IPS DF 4.7 (cell line): Measurements from ENCODE around the gene ZNF519.
"Not testable (repeated sequence)": the region's sequence is repeated elsewhere in the genome, so short reads cannot be mapped to it uniquely, and the experiment has no call there.

Experiments used
- DNase-seq: peaks from one replicate; pipeline ENCODE4 v3.0.0-alpha.2; 2013; ENCODE audit warnings: low spot score; ENCODE audit errors: extremely low read depth

Gene ZNF519

GRCh38 chr18:14147935-14148865 is 16.0 kb upstream of the ZNF519 start:
- not testable (repeated sequence) for DNase-seq

GRCh38 chr18:14146771-14147170 is 14.5 kb upstream of the ZNF519 start:
- DNase-seq: not testable (repeated sequence)

GRCh38 chr18:14145581-14146338 is 13.5 kb upstream of the ZNF519 start:
- DNase-seq: not testable (repeated sequence)

GRCh38 chr18:14145021-14145420 is 12.8 kb upstream of the ZNF519 start:
- not testable (repeated sequence) for DNase-seq

GRCh38 chr18:14144628-14144895 is 12.3 kb upstream of the ZNF519 start:
- DNase-seq: no peak

GRCh38 chr18:14143871-14144627 is 11.8 kb upstream of the ZNF519 start:
- DNase-seq: not testable (repeated sequence)

- not testable (repeated sequence) for DNase-seq
Measured at GRCh38 chr18:14143396-14143795, 11.2 kb upstream of the ZNF519 start.

- DNase-seq: not testable (repeated sequence)
Measured at GRCh38 chr18:14142177-14142576, 9.9 kb upstream of the ZNF519 start.

GRCh38 chr18:14139583-14139982 is 7.3 kb upstream of the ZNF519 start:
- DNase-seq: not testable (repeated sequence)

- DNase-seq: not testable (repeated sequence)
Measured at GRCh38 chr18:14137971-14138370, 5.7 kb upstream of the ZNF519 start.

GRCh38 chr18:14131696-14132270 is 452 bp downstream of the ZNF519 start:
- not testable (repeated sequence) for DNase-seq

- not testable (repeated sequence) for DNase-seq
Measured at GRCh38 chr18:14130804-14131203, 1.4 kb downstream of the ZNF519 start.

- DNase-seq: no peak
Measured at GRCh38 chr18:14124689-14125088, 7.5 kb downstream of the ZNF519 start.

GRCh38 chr18:14122097-14122496 is 10.1 kb downstream of the ZNF519 start:
- DNase-seq: no peak

- DNase-seq: no peak
Measured at GRCh38 chr18:14120926-14121325, 11.3 kb downstream of the ZNF519 start.

GRCh38 chr18:14117606-14118005 is 14.6 kb downstream of the ZNF519 start:
- no peak for DNase-seq

- DNase-seq: no peak
Measured at GRCh38 chr18:14106906-14107305, 25.3 kb downstream of the ZNF519 start.

- no peak for DNase-seq
Measured at GRCh38 chr18:14104906-14105748, 27.1 kb downstream of the ZNF519 start.

GRCh38 chr18:14104201-14104600 is 28.0 kb downstream of the ZNF519 start:
- no peak for DNase-seq

- no peak for DNase-seq
Measured at GRCh38 chr18:14100503-14101286, 31.5 kb downstream of the ZNF519 start.
